ENCODE measurements around the gene CSNK1E. TPM values are rescaled to one million over a fixed set of nuclear protein-coding genes. Genes with fewer than 3 reads are reported as not detected.

Gene CSNK1E
- total and polyA plus RNA-seq, 2 of the 8 experiments (the other 6 are each of a cell fraction or from before 2014, with no cell fraction given) = 247 to 263 TPM

DNA sequence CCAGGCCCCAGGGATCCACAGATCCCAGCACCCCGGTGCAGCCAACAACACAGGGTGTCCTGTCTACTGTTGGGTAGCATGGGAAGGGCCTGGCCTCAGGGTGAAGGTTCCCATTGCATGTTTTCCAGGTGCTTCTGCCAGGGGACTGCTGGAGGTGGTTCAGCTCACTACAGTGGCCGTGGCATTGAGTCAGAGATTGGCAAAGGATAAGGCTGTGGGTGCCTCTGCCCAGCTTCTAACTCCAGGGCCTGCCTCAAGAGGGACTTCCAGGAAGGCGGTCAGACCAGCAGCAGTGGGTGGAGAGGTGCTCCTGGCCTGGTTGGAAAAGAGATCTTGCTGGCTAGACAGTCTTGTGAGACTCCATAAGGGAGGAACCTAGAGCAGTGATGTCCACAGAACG is 20.9 kb downstream of the CSNK1E start (continued):
- TF ChIP-seq, protein P1, sequence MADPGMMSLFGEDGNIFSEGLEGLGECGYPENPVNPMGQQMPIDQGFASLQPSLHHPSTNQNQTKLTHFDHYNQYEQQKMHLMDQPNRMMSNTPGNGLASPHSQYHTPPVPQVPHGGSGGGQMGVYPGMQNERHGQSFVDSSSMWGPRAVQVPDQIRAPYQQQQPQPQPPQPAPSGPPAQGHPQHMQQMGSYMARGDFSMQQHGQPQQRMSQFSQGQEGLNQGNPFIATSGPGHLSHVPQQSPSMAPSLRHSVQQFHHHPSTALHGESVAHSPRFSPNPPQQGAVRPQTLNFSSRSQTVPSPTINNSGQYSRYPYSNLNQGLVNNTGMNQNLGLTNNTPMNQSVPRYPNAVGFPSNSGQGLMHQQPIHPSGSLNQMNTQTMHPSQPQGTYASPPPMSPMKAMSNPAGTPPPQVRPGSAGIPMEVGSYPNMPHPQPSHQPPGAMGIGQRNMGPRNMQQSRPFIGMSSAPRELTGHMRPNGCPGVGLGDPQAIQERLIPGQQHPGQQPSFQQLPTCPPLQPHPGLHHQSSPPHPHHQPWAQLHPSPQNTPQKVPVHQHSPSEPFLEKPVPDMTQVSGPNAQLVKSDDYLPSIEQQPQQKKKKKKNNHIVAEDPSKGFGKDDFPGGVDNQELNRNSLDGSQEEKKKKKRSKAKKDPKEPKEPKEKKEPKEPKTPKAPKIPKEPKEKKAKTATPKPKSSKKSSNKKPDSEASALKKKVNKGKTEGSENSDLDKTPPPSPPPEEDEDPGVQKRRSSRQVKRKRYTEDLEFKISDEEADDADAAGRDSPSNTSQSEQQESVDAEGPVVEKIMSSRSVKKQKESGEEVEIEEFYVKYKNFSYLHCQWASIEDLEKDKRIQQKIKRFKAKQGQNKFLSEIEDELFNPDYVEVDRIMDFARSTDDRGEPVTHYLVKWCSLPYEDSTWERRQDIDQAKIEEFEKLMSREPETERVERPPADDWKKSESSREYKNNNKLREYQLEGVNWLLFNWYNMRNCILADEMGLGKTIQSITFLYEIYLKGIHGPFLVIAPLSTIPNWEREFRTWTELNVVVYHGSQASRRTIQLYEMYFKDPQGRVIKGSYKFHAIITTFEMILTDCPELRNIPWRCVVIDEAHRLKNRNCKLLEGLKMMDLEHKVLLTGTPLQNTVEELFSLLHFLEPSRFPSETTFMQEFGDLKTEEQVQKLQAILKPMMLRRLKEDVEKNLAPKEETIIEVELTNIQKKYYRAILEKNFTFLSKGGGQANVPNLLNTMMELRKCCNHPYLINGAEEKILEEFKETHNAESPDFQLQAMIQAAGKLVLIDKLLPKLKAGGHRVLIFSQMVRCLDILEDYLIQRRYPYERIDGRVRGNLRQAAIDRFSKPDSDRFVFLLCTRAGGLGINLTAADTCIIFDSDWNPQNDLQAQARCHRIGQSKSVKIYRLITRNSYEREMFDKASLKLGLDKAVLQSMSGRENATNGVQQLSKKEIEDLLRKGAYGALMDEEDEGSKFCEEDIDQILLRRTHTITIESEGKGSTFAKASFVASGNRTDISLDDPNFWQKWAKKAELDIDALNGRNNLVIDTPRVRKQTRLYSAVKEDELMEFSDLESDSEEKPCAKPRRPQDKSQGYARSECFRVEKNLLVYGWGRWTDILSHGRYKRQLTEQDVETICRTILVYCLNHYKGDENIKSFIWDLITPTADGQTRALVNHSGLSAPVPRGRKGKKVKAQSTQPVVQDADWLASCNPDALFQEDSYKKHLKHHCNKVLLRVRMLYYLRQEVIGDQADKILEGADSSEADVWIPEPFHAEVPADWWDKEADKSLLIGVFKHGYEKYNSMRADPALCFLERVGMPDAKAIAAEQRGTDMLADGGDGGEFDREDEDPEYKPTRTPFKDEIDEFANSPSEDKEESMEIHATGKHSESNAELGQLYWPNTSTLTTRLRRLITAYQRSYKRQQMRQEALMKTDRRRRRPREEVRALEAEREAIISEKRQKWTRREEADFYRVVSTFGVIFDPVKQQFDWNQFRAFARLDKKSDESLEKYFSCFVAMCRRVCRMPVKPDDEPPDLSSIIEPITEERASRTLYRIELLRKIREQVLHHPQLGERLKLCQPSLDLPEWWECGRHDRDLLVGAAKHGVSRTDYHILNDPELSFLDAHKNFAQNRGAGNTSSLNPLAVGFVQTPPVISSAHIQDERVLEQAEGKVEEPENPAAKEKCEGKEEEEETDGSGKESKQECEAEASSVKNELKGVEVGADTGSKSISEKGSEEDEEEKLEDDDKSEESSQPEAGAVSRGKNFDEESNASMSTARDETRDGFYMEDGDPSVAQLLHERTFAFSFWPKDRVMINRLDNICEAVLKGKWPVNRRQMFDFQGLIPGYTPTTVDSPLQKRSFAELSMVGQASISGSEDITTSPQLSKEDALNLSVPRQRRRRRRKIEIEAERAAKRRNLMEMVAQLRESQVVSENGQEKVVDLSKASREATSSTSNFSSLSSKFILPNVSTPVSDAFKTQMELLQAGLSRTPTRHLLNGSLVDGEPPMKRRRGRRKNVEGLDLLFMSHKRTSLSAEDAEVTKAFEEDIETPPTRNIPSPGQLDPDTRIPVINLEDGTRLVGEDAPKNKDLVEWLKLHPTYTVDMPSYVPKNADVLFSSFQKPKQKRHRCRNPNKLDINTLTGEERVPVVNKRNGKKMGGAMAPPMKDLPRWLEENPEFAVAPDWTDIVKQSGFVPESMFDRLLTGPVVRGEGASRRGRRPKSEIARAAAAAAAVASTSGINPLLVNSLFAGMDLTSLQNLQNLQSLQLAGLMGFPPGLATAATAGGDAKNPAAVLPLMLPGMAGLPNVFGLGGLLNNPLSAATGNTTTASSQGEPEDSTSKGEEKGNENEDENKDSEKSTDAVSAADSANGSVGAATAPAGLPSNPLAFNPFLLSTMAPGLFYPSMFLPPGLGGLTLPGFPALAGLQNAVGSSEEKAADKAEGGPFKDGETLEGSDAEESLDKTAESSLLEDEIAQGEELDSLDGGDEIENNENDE (IDR thresholded peaks at IDR 0.05; ENCODE audit: insufficient replicate concordance, low read length) = no peak
- TF ChIP-seq TAF1 (IDR thresholded peaks at IDR 0.05; ENCODE audit: low read depth, low read length) = no peak
- no peak for TF ChIP-seq HDAC6 (IDR thresholded peaks at IDR 0.05; ENCODE audit: low read depth, low read length)
- TF ChIP-seq, protein P2, sequence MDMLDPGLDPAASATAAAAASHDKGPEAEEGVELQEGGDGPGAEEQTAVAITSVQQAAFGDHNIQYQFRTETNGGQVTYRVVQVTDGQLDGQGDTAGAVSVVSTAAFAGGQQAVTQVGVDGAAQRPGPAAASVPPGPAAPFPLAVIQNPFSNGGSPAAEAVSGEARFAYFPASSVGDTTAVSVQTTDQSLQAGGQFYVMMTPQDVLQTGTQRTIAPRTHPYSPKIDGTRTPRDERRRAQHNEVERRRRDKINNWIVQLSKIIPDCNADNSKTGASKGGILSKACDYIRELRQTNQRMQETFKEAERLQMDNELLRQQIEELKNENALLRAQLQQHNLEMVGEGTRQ (IDR thresholded peaks at IDR 0.05; ENCODE audit: low read length) = no peak
- no peak for TF ChIP-seq KDM4A (IDR thresholded peaks at IDR 0.05; ENCODE audit: low read depth, low read length, severe bottlenecking)
- no peak for TF ChIP-seq MAFK (IDR thresholded peaks at IDR 0.05; ENCODE audit: low read depth, low read length)
- no peak for TF ChIP-seq RFX5 (IDR thresholded peaks at IDR 0.05; ENCODE audit: borderline replicate concordance, low read depth, low read length)
- no peak for TF ChIP-seq SUZ12 (IDR thresholded peaks at IDR 0.05; ENCODE audit: low read length)
- TF ChIP-seq SP2 (IDR thresholded peaks at IDR 0.05; ENCODE audit: low read length) = no peak
- no peak for TF ChIP-seq SIRT6 (IDR thresholded peaks at IDR 0.05; ENCODE audit: low read length)
- TF ChIP-seq, protein P3, sequence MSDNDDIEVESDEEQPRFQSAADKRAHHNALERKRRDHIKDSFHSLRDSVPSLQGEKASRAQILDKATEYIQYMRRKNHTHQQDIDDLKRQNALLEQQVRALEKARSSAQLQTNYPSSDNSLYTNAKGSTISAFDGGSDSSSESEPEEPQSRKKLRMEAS (IDR thresholded peaks at IDR 0.05) = no peak

Measured in H1 (cell line).